ENCODE measurements around the gene GPR160.

GPR160 gene

DNA sequence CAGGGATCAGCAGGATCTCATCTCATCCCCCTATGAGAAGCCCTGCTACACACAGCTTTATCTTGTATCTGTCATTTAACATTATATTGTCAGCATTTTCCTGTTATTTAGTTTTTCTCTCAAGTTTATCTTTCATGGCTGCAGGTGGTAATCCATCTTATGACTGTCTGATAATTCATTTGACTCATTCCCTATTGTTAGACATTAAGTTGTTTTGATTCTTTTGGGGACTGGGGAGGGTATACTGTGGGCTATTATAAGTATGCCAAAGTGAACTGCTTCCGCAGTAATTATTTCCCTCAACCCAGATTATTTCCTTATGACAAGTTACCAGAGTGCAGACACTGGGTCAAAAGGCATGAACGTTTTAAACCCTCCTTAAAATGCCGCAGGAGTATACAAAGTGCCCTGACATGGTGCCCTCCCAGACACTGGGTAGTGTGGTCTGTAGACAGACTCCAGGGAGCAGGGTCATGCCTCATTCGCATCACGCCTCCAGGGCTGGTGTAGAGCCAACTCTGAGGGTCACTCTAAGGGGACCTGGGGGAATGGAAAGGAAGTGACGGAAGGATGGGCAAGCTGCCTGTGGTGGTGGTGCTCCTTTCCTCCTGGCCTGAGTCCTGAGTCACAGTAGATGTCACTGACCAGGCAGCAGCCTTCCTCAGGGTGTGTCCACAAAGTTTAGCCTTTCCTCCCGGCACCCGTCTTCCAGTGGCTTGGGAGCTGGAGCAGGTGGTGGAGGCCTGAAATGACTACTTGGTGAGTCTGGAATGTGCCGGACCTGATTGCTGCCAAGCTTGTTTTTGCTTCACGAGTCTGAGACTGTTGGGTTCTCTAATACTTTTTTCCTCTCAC, 11.6 kb downstream of the GPR160 start:
- peaks cover 29% of the 10 kb centered on the region for H3K4me1 Mint-ChIP-seq
- no peak for ATAC-seq
- no peaks in the 10 kb centered on the region for H3K27me3 Mint-ChIP-seq
- H3K36me3 Mint-ChIP-seq = peaks cover 6% of the 10 kb centered on the region
- no peaks in the 10 kb centered on the region for H3K9me3 Mint-ChIP-seq
- peak overlapping the region; percentile 46 for H3K27ac Mint-ChIP-seq
- no peak overlapping the region for H3K4me3 Mint-ChIP-seq

DNA sequence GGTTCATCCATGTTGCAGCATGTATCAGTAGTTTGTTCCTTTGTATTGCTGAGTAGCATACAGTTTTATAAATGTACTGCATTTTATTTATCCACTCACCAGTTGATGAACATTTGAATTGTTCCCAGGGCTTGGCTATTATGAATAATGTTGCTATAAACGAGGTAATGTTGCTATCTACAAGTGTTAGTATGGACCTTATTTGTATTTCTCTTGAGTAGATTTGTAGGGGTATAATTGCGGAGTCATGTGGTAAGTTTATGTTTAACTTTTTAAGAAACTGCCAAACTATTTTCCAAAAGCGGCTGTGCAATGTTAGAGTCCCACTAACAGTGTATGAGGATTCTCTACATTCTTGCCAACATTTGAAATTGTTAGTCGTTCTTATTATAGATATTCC, 13.0 kb downstream of the GPR160 start:
- Mint-ChIP-seq H3K27ac (no peak overlapping the region), H3K9me3 (no peaks in the 10 kb centered on the region), H3K4me3 (no peak overlapping the region), H3K27me3 (no peaks in the 10 kb centered on the region), H3K36me3 (peaks cover 6% of the 10 kb centered on the region), H3K4me1 (peaks cover 32% of the 10 kb centered on the region)
- ATAC-seq = no peak

- peaks cover 6% of the 10 kb centered on the region for H3K36me3 Mint-ChIP-seq
- no peak overlapping the region for H3K4me3 Mint-ChIP-seq
- no peak for ATAC-seq
- no peaks in the 10 kb centered on the region for H3K27me3 Mint-ChIP-seq
- peaks cover 38% of the 10 kb centered on the region for H3K4me1 Mint-ChIP-seq
- no peaks in the 10 kb centered on the region for H3K9me3 Mint-ChIP-seq
- no peak overlapping the region for H3K27ac Mint-ChIP-seq
Observed at GRCh38 chr3:170052398-170052797, 14.6 kb downstream of the GPR160 start.

DNA sequence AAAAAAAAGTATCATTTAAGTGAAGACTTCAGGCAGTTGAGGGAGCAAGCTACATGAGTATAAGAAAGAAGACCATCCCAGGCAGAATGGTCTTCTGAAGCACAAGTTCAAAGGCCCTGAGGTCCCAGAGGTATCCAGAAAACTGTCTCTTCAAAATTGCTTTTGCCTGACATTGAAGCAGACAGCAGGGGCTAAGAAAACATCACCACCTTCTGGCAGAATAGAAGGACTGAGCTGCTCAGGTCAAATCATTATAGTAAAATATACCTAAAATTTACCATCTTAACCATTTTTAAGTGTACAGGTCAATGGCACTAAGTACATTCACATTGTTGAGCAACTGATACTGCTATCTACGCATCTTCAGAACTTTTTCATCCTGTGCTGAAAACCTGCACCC, 16.4 kb downstream of the GPR160 start:
- H3K4me1 Mint-ChIP-seq = peaks cover 52% of the 10 kb centered on the region
- no peaks in the 10 kb centered on the region for H3K27me3 Mint-ChIP-seq
- H3K27ac Mint-ChIP-seq = peak overlapping the region; percentile 90
- no peaks in the 10 kb centered on the region for H3K9me3 Mint-ChIP-seq
- peaks cover 6% of the 10 kb centered on the region for H3K36me3 Mint-ChIP-seq
- ATAC-seq = no peak
- H3K4me3 Mint-ChIP-seq = no peak overlapping the region

DNA sequence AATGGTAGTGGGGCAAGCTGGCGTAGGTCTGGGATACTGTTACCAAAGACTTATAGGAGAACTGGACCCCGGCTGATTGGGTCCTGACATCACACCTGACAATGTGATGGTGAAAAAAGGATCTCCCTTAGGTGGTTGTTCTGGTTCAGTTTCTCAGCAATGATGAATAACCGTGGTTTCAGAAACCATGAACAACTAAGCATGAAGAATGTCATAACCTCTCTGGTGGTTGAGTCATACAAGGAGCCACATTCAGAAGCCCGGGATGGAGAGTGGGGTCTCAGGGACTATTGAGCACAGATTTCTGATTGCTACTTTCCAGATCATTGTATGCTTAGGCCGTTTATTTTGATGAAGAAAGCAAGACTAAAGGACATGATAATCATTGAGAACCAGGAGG, 17.4 kb downstream of the GPR160 start:
- ATAC-seq = peak; percentile 85
- Mint-ChIP-seq H3K9me3 (no peaks in the 10 kb centered on the region), H3K36me3 (peaks cover 6% of the 10 kb centered on the region), H3K4me3 (peak overlapping the region; percentile 66), H3K27me3 (no peaks in the 10 kb centered on the region), H3K27ac (peak overlapping the region; percentile 90), H3K4me1 (peaks cover 48% of the 10 kb centered on the region)

DNA sequence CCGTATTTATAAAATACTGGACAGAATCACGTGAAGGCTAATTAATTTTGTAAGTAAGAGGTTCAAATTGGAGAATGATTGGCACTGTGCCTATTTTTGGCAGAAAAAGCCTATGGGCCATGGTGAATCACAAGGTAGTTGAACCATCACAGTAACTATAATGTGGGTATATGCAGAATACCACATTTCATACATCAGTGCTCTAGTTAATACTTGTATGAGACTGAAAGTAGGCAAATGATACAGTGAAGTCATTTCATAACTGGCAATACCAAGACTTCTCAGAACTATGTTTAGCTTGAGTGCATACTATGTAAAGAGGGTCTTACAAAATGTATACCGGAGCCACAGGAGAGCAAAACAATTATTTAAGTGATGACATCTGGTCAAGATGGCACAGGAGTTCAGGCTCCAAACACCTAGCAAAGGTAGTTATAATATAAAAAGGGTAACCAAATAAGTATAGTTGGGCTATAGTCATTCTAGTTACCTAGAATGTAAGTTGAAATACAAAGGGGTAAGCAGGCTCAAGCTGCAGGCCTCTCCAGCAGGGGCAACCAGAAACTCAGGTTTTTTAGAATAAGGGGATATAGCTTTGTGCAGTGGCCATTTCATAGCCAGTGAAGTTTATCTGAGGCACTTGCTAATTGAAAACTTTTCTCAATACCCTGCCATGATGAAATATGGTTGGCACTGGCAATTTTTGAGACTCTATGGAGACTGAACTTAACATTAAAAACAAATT, 19.1 kb downstream of the GPR160 start:
- Mint-ChIP-seq H3K27ac (peak overlapping the region; percentile 90), H3K4me1 (peaks cover 48% of the 10 kb centered on the region), H3K4me3 (peak overlapping the region; percentile 66), H3K36me3 (peaks cover 6% of the 10 kb centered on the region), H3K9me3 (no peaks in the 10 kb centered on the region), H3K27me3 (no peaks in the 10 kb centered on the region)
- ATAC-seq = peak; percentile 91

- Mint-ChIP-seq H3K27ac (peak overlapping the region; percentile 90), H3K4me3 (peak overlapping the region; percentile 15), H3K4me1 (peaks cover 48% of the 10 kb centered on the region), H3K27me3 (no peaks in the 10 kb centered on the region), H3K36me3 (peaks cover 10% of the 10 kb centered on the region), H3K9me3 (no peaks in the 10 kb centered on the region)
- no peak for ATAC-seq
Observed at GRCh38 chr3:170057550-170057949, 19.8 kb downstream of the GPR160 start.

GRCh38 chr3:170058127-170058526, 20.3 kb downstream of the GPR160 start:
- Mint-ChIP-seq H3K4me3 (peak overlapping the region; percentile 15), H3K27me3 (no peaks in the 10 kb centered on the region), H3K9me3 (no peaks in the 10 kb centered on the region), H3K27ac (peak overlapping the region; percentile 90), H3K36me3 (peaks cover 11% of the 10 kb centered on the region), H3K4me1 (peaks cover 48% of the 10 kb centered on the region)
- ATAC-seq = peak; percentile 51

DNA sequence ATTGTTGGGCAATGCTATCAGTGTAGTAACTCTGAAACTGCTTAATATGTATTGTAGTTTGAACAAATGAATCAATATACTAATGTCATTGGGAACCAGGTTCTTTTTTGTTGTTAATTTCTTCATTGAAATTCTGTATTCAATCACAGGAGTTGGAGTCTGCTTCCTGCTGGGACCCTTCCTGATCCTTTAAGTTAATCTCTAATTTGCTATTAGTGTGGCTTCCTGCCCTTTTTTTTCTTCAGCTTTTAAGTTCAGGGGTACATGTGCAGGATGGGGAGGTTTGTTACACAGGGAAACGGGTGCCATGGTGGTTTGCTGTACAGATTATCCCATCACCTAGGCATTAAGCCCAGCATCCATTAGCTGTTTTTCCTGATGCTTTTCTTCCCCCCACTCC, 21.7 kb downstream of the GPR160 start:
- no peak for ATAC-seq
- H3K36me3 Mint-ChIP-seq = peaks cover 16% of the 10 kb centered on the region
- no peaks in the 10 kb centered on the region for H3K27me3 Mint-ChIP-seq
- H3K4me1 Mint-ChIP-seq = peaks cover 52% of the 10 kb centered on the region
- no peaks in the 10 kb centered on the region for H3K9me3 Mint-ChIP-seq
- H3K27ac Mint-ChIP-seq = no peak overlapping the region
- no peak overlapping the region for H3K4me3 Mint-ChIP-seq

GRCh38 chr3:170062068-170062467, 24.3 kb downstream of the GPR160 start:
- no peaks in the 10 kb centered on the region for H3K9me3 Mint-ChIP-seq

DNA sequence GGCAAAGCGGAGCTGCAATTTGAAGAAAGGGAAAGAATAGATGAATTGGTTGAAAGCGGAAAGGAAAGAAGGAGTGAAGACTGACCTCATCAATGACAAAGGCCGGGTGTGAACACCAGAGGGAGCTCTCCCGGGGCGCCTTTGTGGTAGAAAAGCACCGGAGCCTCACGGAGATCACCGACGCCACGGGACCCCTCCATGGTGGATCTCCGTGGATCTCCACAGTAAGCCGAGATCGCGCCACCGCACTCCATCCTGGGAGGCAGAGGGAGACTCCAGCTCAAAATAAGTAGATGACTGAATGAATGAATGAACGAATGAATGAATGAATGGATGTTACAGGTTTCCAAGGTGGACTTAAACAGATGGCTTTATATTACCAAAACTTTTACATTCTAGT, 25.0 kb downstream of the GPR160 start:
- no peaks in the 10 kb centered on the region for H3K27me3 Mint-ChIP-seq
- no peak overlapping the region for H3K27ac Mint-ChIP-seq
- H3K9me3 Mint-ChIP-seq = no peaks in the 10 kb centered on the region
- peaks cover 18% of the 10 kb centered on the region for H3K4me1 Mint-ChIP-seq
- H3K36me3 Mint-ChIP-seq = peaks cover 27% of the 10 kb centered on the region
- no peak for ATAC-seq
- no peak overlapping the region for H3K4me3 Mint-ChIP-seq

More at GRCh38 chr3:170062068-170062467, 24.3 kb downstream of the GPR160 start:
- Mint-ChIP-seq H3K36me3 (peaks cover 22% of the 10 kb centered on the region), H3K4me3 (no peak overlapping the region), H3K27ac (no peak overlapping the region), H3K4me1 (peaks cover 25% of the 10 kb centered on the region), H3K27me3 (no peaks in the 10 kb centered on the region)
- ATAC-seq = no peak

GRCh38 chr3:170063691-170064090, 25.9 kb downstream of the GPR160 start:
- no peak for ATAC-seq
- Mint-ChIP-seq H3K27ac (no peak overlapping the region), H3K4me1 (peaks cover 13% of the 10 kb centered on the region), H3K36me3 (peaks cover 35% of the 10 kb centered on the region), H3K27me3 (no peaks in the 10 kb centered on the region), H3K9me3 (no peaks in the 10 kb centered on the region), H3K4me3 (no peak overlapping the region)

DNA sequence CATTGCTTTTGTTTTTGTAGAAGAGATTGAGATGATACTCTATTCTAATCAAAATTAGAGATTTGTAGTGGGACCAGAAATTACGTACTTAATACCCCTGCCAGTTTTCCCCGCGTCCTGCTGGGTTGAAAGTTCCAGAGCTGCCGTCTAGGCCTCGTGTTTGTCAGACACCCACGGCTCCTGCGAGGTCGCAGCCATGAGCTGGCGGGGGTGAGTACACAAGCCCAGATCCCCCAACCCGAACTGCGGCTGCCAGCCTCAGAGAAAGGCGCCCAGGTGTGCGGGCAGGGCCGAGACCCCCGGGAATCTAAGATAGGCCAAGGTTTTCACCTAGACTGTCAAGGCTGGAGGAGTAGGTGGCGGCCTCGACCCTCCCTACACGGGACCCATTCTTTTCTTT, 26.3 kb downstream of the GPR160 start:
- no peak overlapping the region for H3K4me3 Mint-ChIP-seq
- no peaks in the 10 kb centered on the region for H3K27me3 Mint-ChIP-seq
- H3K4me1 Mint-ChIP-seq = peaks cover 11% of the 10 kb centered on the region
- H3K9me3 Mint-ChIP-seq = no peaks in the 10 kb centered on the region
- H3K27ac Mint-ChIP-seq = no peak overlapping the region
- ATAC-seq = no peak
- peaks cover 38% of the 10 kb centered on the region for H3K36me3 Mint-ChIP-seq

DNA sequence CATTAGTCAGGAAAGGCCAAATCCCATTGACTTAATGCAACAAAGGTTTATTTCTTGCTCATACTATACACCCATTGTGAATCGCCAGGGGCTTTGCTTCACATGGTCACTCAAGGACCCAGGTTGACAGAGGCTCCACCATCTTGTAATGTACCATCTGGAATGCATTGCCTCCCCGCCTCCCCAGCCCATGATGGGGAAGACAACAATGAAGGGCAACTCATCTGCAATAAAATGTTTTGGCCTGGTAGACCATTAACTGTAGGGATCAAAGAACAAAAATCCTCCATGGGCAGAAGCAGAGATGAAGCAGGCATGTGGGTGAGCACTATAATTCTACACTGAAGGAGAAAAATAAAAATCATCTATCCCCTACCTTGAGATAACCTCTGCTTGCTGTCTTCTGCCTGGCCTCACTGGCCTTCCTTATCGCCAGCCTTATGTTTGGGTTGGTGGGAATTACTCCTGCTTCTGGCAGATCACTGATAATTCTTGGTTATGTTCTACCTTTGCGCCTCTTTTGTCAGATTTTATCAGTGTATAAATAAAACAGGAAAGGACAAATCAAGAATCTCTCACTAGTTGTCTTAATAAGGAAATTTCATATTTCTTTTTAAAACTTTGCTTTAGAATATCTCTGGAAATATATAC, 37.8 kb downstream of the GPR160 start:
- Mint-ChIP-seq H3K36me3 (peaks cover 40% of the 10 kb centered on the region), H3K4me3 (no peak overlapping the region), H3K27me3 (no peaks in the 10 kb centered on the region), H3K27ac (no peak overlapping the region), H3K4me1 (peaks cover 20% of the 10 kb centered on the region), H3K9me3 (peaks cover 3% of the 10 kb centered on the region)
- ATAC-seq = no peak

DNA sequence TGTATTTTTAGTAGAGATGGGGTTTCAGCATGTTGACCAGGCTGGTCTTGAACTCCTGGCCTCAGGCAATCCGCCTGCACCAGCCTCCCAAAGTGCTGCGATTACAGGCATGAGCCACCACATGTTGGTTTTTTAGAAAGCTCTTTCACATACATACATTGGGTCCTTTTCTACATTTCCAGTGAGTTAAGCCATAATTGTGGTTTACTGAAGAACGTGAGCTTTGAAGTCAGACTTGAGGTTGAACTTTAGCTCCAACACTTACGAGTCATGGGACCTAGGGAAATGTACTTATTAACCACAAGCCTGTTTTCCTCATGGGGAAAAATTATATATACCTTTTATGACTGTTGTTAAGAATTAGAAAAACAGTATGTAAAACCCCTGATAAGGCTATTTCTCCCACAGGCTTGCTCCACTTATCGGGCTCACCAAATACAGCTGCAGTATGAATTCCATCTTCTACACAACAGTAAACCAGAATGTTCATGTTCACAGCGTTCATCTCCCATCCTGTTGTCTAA, 39.0 kb downstream of the GPR160 start:
- no peak for ATAC-seq
- no peaks in the 10 kb centered on the region for H3K27me3 Mint-ChIP-seq
- H3K36me3 Mint-ChIP-seq = peaks cover 35% of the 10 kb centered on the region
- H3K4me1 Mint-ChIP-seq = peaks cover 21% of the 10 kb centered on the region
- no peak overlapping the region for H3K27ac Mint-ChIP-seq
- peaks cover 3% of the 10 kb centered on the region for H3K9me3 Mint-ChIP-seq
- no peak overlapping the region for H3K4me3 Mint-ChIP-seq

Measured in stimulated activated memory B cell treated with anti-CD40 and anti-IgM and Interleukin-4, amounts not matched to agents 10 μg/mL and 1 μg/mL and 100 μg/mL, for 72 hours (primary cell).